SK-N-SH treated with all-trans-retinoic acid at 6 μM for 48 hours (cell line): ENCODE results near the gene ELAPOR1.

Source experiments
- ATAC-seq: fragments of 200-7000 bp; cut with Tn5 transposase; 3 replicates; pipeline ENCODE4 v1.9.1; 2020; ENCODE audit warnings: mild to moderate bottlenecking, moderate library complexity
- ARNTL ChIP-seq: fragments of 450-650 bp; formaldehyde crosslinking; IDR thresholded peaks from 2 replicates; pipeline ENCODE4 v1.5.0; 2020; ENCODE audit warnings: low read depth, mild to moderate bottlenecking, moderate library complexity, borderline replicate concordance
- BACH2 ChIP-seq: fragments of 250-450 bp; sonication (Bioruptor Pico); IDR thresholded peaks from 2 replicates; pipeline ENCODE4 v1.9.0; 2021; ENCODE audit warnings: mild to moderate bottlenecking, borderline replicate concordance
- CSDC2 ChIP-seq: fragments of 250-450 bp; sonication (Bioruptor Pico); IDR thresholded peaks from 2 replicates; pipeline ENCODE4 v1.5.0; 2020; ENCODE audit warnings: mild to moderate bottlenecking, moderate library complexity
- ESRRG ChIP-seq: fragments of 250-450 bp; sonication (Bioruptor Pico); IDR thresholded peaks from 2 replicates; pipeline ENCODE4 v1.6.1; 2021; ENCODE audit warnings: mild to moderate bottlenecking
- GLIS3 ChIP-seq: fragments of 250-450 bp; sonication (Bioruptor Pico); IDR thresholded peaks from 2 replicates; pipeline ENCODE4 v1.5.0; 2020; ENCODE audit warnings: mild to moderate bottlenecking, moderate library complexity
- ISL1 ChIP-seq: fragments of 250-450 bp; sonication (Bioruptor Pico); IDR thresholded peaks from 2 replicates; pipeline ENCODE4 v2.1.2; 2022; ENCODE audit warnings: mild to moderate bottlenecking, moderate library complexity
- OSR1 ChIP-seq: fragments of 250-450 bp; sonication (Bioruptor Pico); IDR thresholded peaks from 2 replicates; pipeline ENCODE4 v1.8.0; 2022; ENCODE audit warnings: moderate library complexity, mild to moderate bottlenecking, inconsistent platforms
- PPARA ChIP-seq: fragments of 250-450 bp; sonication (Bioruptor Pico); IDR thresholded peaks from 2 replicates; pipeline ENCODE4 v1.5.0; 2020; ENCODE audit warnings: mild to moderate bottlenecking, borderline replicate concordance
- RARB ChIP-seq: fragments of 250-450 bp; sonication (Bioruptor Pico); IDR thresholded peaks from 2 replicates; pipeline ENCODE4 v1.8.0; 2021; ENCODE audit warnings: mild to moderate bottlenecking, moderate library complexity
- SNAI2 ChIP-seq: fragments of 250-450 bp; sonication (Bioruptor Pico); IDR thresholded peaks from 2 replicates; pipeline ENCODE4 v1.5.0; 2020; ENCODE audit warnings: mild to moderate bottlenecking, moderate library complexity
- TCF4 ChIP-seq: fragments of 250-450 bp; sonication (Bioruptor Pico); IDR thresholded peaks from 2 replicates; pipeline ENCODE4 v1.8.0; 2021; ENCODE audit warnings: mild to moderate bottlenecking, moderate library complexity, borderline replicate concordance
- TOX ChIP-seq: fragments of 250-450 bp; sonication (Bioruptor Pico); IDR thresholded peaks from 2 replicates; pipeline ENCODE4 v1.8.0; 2021; ENCODE audit warnings: mild to moderate bottlenecking, moderate library complexity, borderline replicate concordance
- ZC3H10 ChIP-seq: fragments of 250-450 bp; sonication (Bioruptor Pico); IDR thresholded peaks from 2 replicates; pipeline ENCODE4 v1.5.1; 2021; ENCODE audit warnings: mild to moderate bottlenecking, moderate library complexity
- ZFP3 ChIP-seq: fragments of 250-450 bp; sonication (Bioruptor Pico); IDR thresholded peaks from 2 replicates; pipeline ENCODE4 v1.5.0; 2020; ENCODE audit warnings: mild to moderate bottlenecking, moderate library complexity
- ZFP30 ChIP-seq: fragments of 450-650 bp; formaldehyde crosslinking; IDR thresholded peaks from 2 replicates; pipeline ENCODE4 v1.5.0; 2022; ENCODE audit warnings: mild to moderate bottlenecking, moderate library complexity
- ZNF565 ChIP-seq: fragments of 450-650 bp; formaldehyde crosslinking; conservative IDR thresholded peaks from 2 replicates; pipeline ENCODE4 v1.5.0; 2020; ENCODE audit warnings: low read depth, mild to moderate bottlenecking, moderate library complexity
- ZNF70 ChIP-seq: fragments of 450-650 bp; formaldehyde crosslinking; IDR thresholded peaks from 2 replicates; pipeline ENCODE4 v1.5.0; 2020; ENCODE audit warnings: mild to moderate bottlenecking, moderate library complexity
- ZNF8 ChIP-seq: fragments of 450-650 bp; formaldehyde crosslinking; IDR thresholded peaks from 2 replicates; pipeline ENCODE4 v1.5.0; 2020; ENCODE audit warnings: mild to moderate bottlenecking, moderate library complexity
- TF ChIP-seq, protein P1 (sequence below): fragments of 250-450 bp; sonication (Bioruptor Pico); IDR thresholded peaks from 2 replicates; pipeline ENCODE4 v1.8.0; 2020; ENCODE audit warnings: mild to moderate bottlenecking, moderate library complexity, borderline replicate concordance
- TF ChIP-seq, protein P2 (sequence below): fragments of 250-450 bp; sonication (Bioruptor Pico); IDR thresholded peaks from 2 replicates; pipeline ENCODE4 v1.8.0; 2021; ENCODE audit warnings: low read depth, mild to moderate bottlenecking, moderate library complexity, borderline replicate concordance
- TF ChIP-seq, protein P3 (sequence below): fragments of 250-450 bp; sonication (Bioruptor Pico); IDR thresholded peaks from 2 replicates; pipeline ENCODE4 v1.5.1; 2021; ENCODE audit warnings: mild to moderate bottlenecking, moderate library complexity

Gene ELAPOR1

DNA sequence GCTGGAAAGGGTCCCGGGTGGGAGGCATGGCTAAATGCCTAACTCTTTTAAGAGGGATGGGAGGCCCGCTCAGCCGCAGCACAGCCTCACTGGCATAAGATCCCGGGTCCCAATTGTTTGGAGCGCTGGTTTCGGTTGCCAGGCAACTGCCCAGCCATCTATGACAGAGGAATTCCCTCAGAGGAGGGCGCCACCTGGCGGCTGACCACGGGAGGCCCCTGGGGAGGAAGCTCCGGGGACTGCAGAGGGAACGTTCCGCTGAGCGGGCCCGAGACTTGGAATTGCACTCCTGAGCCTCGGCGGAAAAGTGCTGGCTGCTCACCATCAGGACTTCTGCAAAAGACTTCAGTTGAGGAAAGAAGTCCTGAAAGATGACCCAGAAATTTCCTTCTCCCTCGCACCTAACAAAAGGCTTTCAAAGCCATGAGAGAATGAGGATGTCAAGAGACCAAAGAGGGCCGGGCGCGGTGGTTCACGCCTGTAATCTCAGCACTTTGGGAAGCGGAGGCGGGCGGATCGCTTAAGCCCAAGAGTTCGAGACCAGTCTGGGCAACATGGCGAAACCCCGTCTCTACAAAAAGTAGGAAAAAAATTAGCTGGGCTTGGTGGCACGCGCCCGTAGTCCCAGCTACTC is 1.1 kb upstream of the ELAPOR1 start:
- TF ChIP-seq ZC3H10 (no peak), TCF4 (no peak), ZFP3 (CRISPR knock-in tag) (no peak), ISL1 (CRISPR knock-in tag) (no peak)
- TF ChIP-seq, protein P1, sequence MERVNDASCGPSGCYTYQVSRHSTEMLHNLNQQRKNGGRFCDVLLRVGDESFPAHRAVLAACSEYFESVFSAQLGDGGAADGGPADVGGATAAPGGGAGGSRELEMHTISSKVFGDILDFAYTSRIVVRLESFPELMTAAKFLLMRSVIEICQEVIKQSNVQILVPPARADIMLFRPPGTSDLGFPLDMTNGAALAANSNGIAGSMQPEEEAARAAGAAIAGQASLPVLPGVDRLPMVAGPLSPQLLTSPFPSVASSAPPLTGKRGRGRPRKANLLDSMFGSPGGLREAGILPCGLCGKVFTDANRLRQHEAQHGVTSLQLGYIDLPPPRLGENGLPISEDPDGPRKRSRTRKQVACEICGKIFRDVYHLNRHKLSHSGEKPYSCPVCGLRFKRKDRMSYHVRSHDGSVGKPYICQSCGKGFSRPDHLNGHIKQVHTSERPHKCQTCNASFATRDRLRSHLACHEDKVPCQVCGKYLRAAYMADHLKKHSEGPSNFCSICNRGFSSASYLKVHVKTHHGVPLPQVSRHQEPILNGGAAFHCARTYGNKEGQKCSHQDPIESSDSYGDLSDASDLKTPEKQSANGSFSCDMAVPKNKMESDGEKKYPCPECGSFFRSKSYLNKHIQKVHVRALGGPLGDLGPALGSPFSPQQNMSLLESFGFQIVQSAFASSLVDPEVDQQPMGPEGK (CRISPR knock-in tag) = no peak
- peak; percentile 96 for ATAC-seq

DNA sequence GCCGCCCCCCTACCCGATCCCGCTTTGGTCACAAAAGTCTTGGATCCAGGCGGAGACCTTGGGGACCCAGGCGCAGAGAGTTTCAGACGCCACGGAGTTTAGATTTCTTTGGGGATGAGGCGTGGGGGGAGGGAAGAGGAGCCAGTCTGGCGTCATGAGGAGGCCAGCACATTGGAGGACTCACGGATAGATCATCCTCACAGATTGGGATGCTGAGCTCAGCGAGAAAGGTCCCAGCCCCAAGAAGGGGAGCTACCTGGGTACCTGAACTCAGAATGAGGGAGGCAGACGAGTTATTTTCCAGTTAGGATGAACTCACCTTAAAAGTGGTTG is 393 bp downstream of the ELAPOR1 start:
- no peak for TF ChIP-seq TOX (CRISPR knock-in tag)
- no peak for TF ChIP-seq ISL1 (CRISPR knock-in tag)
- TF ChIP-seq ZFP30 (CRISPR knock-in tag) = no peak
- no peak for TF ChIP-seq TCF4
- TF ChIP-seq ZNF565 (CRISPR knock-in tag) = no peak
- no peak for TF ChIP-seq ZNF70 (CRISPR knock-in tag)
- TF ChIP-seq ARNTL (CRISPR knock-in tag) = no peak
- no peak for TF ChIP-seq ZFP3 (CRISPR knock-in tag)
- TF ChIP-seq SNAI2 (CRISPR knock-in tag) = no peak
- TF ChIP-seq OSR1 (CRISPR knock-in tag) = no peak
- TF ChIP-seq PPARA (CRISPR knock-in tag) = no peak
- TF ChIP-seq CSDC2 (CRISPR knock-in tag) = no peak
- no peak for TF ChIP-seq GLIS3 (CRISPR knock-in tag)
- no peak for TF ChIP-seq ZC3H10
- TF ChIP-seq ZNF8 (CRISPR knock-in tag) = no peak
- TF ChIP-seq, protein P1 (CRISPR knock-in tag) = no peak
- TF ChIP-seq, all 23 proteins: peak for 0
- ATAC-seq = no peak

DNA sequence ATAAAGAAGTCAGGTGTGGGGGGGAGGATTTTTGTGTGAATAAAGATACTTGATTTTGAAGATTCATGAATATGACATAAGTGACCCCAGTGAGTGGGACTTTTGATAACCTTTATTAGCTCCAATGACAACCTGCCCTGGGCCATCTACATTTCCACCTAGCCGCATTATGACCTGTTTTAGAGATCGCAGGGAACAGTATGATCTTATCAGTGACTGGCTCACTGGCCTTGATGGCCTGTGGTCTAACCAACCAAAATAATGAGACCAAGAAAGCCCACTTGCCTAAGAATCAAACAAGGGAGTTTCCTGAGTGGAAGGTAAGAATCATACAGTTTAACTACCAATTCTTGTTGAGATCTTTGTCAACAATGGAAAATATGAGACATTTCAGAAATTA is 1.8 kb downstream of the ELAPOR1 start:
- no peak for ATAC-seq
- TF ChIP-seq, protein P2, sequence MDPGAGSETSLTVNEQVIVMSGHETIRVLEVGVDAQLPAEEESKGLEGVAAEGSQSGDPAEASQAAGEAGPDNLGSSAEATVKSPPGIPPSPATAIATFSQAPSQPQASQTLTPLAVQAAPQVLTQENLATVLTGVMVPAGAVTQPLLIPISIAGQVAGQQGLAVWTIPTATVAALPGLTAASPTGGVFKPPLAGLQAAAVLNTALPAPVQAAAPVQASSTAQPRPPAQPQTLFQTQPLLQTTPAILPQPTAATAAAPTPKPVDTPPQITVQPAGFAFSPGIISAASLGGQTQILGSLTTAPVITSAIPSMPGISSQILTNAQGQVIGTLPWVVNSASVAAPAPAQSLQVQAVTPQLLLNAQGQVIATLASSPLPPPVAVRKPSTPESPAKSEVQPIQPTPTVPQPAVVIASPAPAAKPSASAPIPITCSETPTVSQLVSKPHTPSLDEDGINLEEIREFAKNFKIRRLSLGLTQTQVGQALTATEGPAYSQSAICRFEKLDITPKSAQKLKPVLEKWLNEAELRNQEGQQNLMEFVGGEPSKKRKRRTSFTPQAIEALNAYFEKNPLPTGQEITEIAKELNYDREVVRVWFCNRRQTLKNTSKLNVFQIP (CRISPR knock-in tag) = no peak
- TF ChIP-seq ESRRG (CRISPR knock-in tag) (no peak), PPARA (CRISPR knock-in tag) (no peak), TOX (CRISPR knock-in tag) (no peak), GLIS3 (CRISPR knock-in tag) (no peak), TCF4 (no peak), RARB (no peak), ZNF70 (CRISPR knock-in tag) (no peak), BACH2 (CRISPR knock-in tag) (no peak), ZNF565 (CRISPR knock-in tag) (no peak)
- TF ChIP-seq, protein P1 (CRISPR knock-in tag) = no peak
- TF ChIP-seq, protein P3, sequence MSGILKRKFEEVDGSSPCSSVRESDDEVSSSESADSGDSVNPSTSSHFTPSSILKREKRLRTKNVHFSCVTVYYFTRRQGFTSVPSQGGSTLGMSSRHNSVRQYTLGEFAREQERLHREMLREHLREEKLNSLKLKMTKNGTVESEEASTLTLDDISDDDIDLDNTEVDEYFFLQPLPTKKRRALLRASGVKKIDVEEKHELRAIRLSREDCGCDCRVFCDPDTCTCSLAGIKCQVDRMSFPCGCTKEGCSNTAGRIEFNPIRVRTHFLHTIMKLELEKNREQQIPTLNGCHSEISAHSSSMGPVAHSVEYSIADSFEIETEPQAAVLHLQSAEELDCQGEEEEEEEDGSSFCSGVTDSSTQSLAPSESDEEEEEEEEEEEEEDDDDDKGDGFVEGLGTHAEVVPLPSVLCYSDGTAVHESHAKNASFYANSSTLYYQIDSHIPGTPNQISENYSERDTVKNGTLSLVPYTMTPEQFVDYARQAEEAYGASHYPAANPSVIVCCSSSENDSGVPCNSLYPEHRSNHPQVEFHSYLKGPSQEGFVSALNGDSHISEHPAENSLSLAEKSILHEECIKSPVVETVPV = no peak
